ENCODE results near the gene BCAP31. TPM values are rescaled to one million over a fixed set of nuclear protein-coding genes. Genes with fewer than 3 reads are reported as not detected.

Gene BCAP31
- total RNA-seq, 1 experiment from 2014 or later: 219 TPM

DNA sequence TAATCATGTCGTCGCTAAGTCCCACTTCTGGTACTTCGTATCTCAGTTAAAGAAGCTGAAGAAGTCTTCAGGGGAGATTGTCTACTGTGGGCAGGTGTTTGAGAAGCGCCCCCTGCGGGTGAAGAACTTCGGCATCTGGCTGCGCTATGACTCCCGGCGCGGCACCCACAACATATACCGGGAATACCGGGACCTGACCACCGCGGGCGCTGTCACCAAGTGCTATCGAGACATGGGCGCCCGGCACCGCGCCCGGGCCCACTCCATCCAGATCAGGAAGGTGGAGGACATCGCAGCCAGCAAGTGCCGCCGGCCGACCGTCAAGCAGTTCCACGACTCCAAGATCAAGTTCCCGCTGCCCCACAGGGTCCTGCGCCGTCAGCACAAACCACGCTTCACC, 61.9 kb downstream of the BCAP31 start:
- peak; percentile 61 for DNase-seq (ENCODE audit: extremely low read depth, low read depth)

DNA sequence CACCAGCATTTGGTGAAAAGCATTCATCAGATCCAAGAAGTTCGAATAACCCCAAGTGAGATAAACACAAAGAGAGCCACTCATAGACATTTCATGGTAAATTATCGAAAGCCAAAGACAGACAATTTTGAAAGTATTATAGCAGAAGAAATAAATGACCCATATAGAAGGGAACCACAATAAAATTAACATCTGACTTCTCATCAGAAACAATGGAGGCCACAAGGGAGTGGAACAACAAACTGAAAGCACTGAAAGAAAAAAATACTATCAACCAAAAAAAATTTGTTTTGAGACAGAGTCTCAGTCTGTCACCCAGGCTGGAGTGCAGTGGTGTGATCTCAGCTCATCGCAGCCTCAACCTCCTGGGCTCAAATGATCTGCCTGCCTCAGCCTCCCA, 64.9 kb downstream of the BCAP31 start:
- DNase-seq (ENCODE audit: extremely low read depth, low read depth): no peak

DNA sequence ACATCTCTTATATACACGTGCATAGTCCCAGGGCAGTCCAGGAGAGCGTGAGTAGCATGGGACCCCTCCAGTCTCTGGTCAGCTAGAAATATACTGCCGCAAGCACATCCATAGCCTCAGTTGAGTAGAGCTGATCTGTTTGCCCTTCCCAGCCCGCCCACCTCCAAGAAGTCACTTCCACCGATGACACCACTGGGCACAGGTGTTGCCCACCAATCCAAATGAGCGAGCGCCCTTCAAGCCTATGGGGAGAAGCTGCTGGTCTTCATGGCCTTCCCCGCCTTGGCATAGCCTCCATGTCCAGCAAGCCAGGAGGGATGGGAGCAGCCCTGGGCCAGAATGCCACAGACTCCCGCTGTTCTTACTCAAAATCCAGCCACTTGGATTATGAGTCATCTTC, 67.0 kb downstream of the BCAP31 start:
- no peak for DNase-seq (ENCODE audit: extremely low read depth, low read depth)

DNA sequence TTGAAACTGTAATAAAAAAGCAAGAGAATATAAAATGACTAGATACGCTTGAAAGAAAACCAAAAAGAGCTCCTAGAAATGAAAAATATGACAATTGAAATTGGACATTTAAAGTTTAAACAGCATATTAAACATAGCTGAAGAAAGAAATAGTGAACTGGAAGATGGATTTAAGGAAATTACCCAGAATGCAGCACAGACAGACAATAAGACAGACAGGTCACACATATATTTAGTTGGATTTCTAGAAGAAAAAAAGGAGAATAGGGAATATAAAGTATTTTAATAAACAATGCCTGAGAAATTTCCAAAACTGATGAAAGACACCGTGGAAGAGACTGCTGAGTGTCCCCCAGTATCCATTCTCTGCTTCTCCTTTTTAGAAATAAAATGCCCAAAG, 70.6 kb downstream of the BCAP31 start:
- no peak for DNase-seq (ENCODE audit: extremely low read depth, low read depth)

DNA sequence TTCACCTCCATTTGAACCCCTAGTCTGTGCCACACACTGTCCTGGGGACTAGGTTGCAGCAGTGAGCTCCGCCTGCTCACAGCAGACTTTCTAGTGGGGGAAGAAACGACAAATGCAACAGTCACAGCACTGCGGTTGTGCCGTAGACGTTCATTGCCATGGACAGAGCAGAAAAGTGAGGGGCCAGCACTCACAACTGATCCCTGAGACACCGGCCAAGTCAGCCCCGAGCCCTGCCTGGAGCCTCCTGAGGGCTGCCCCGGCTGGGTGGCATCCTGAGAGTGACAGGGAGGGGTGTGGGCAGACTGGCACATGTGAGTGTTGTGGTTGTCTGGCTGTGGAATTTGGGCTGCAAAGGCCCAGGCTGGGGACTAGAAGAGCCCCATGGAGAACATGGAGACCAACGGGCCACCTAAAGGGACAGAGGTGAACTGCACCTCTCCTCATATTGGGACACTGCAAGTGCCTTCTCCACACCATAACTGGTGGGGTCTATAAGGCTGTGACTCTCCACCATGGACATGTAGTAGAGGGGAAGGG, 72.6 kb downstream of the BCAP31 start:
- no peak for DNase-seq (ENCODE audit: extremely low read depth, low read depth)

DNA sequence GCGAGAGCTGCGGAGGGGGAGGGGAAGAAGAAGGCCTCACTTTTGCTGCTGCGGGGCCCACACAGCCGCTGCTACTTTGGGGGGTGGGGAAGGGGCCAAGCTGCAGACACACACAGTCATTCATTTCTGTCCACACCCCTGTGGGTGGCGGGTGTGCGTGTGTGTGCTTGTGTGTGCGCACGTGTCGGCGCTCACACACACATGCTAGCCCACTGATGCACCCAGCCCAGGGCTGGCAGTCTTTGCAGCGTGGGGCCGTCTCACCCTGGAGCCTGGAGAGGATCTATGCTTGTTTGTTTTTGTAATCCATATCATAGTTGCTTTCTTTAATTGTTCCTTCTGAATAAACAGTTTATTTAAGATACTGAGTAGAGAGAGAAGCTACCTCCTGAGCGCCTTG, 73.2 kb downstream of the BCAP31 start:
- no peak for DNase-seq (ENCODE audit: extremely low read depth, low read depth)

Small RNA genes lying within 50 kb of the gene (small RNA-seq; reads per million reads assigned to genes)
- gene RN7SL687P: 0 reads per million in 2 experiments

Other genes starting within 250 kb of the BCAP31 start
- gene BGN, start 229.4 kb downstream of the BCAP31 start, total RNA-seq (2014; rRNA removed; shearing (Covaris generic)): 2.0 and 2.3 TPM in 2 replicates
- gene ATP2B3, start 206.7 kb downstream of the BCAP31 start, total RNA-seq (2014; rRNA removed; shearing (Covaris generic)): not detected in 2 replicates
- gene CCNQ, start 125.2 kb downstream of the BCAP31 start, total RNA-seq (2014; rRNA removed; shearing (Covaris generic)): 33.7 and 43.4 TPM in 2 replicates
- 1.8 and 2.2 TPM in 2 replicates for gene DUSP9, start 77.2 kb downstream of the BCAP31 start, total RNA-seq (2014; rRNA removed; shearing (Covaris generic))
- 0.42 and 0.69 TPM in 2 replicates for gene PNCK, start 50.6 kb downstream of the BCAP31 start, total RNA-seq (2014; rRNA removed; shearing (Covaris generic))
- gene SLC6A8, start 36.5 kb downstream of the BCAP31 start, total RNA-seq (2014; rRNA removed; shearing (Covaris generic)): 42.0 and 45.6 TPM in 2 replicates
- gene ABCD1, start 469 bp upstream of the BCAP31 start, total RNA-seq (2014; rRNA removed; shearing (Covaris generic)): 9.2 and 11.2 TPM in 2 replicates
- gene PLXNB3, start 39.9 kb upstream of the BCAP31 start, total RNA-seq (2014; rRNA removed; shearing (Covaris generic)): 3.3 and 4.9 TPM in 2 replicates
- gene SRPK3, start 56.7 kb upstream of the BCAP31 start, total RNA-seq (2014; rRNA removed; shearing (Covaris generic)): 0.12 and 0.17 TPM in 2 replicates
- gene IDH3G, start 70.0 kb upstream of the BCAP31 start, total RNA-seq (2014; rRNA removed; shearing (Covaris generic)): 81.4 and 82.4 TPM in 2 replicates
- 387 and 464 TPM in 2 replicates for gene SSR4, start 70.3 kb upstream of the BCAP31 start, total RNA-seq (2014; rRNA removed; shearing (Covaris generic))
- gene PDZD4, start 106.2 kb upstream of the BCAP31 start, total RNA-seq (2014; rRNA removed; shearing (Covaris generic)): 1.1 and 1.4 TPM in 2 replicates
- gene L1CAM, start 161.8 kb upstream of the BCAP31 start, total RNA-seq (2014; rRNA removed; shearing (Covaris generic)): 27.2 and 29.9 TPM in 2 replicates
- not detected in 2 replicates for gene AVPR2, start 180.3 kb upstream of the BCAP31 start, total RNA-seq (2014; rRNA removed; shearing (Covaris generic))
- gene ARHGAP4, start 201.9 kb upstream of the BCAP31 start, total RNA-seq (2014; rRNA removed; shearing (Covaris generic)): 51.5 and 55.0 TPM in 2 replicates
- gene NAA10, start 210.7 kb upstream of the BCAP31 start, total RNA-seq (2014; rRNA removed; shearing (Covaris generic)): 136 and 150 TPM in 2 replicates
- 0.66 and 0.87 TPM in 2 replicates for gene RENBP, start 220.3 kb upstream of the BCAP31 start, total RNA-seq (2014; rRNA removed; shearing (Covaris generic))
- 28.0 and 30.3 TPM in 2 replicates for gene HCFC1, start 247.4 kb upstream of the BCAP31 start, total RNA-seq (2014; rRNA removed; shearing (Covaris generic))
- gene TMEM187, start 248.4 kb upstream of the BCAP31 start, total RNA-seq (2014; rRNA removed; shearing (Covaris generic)): 10.0 and 10.3 TPM in 2 replicates